Endothelial cell of umbilical vein (primary cell): Measurements from ENCODE around the gene ABHD11. TPM values are rescaled to one million over a fixed set of nuclear protein-coding genes. Genes with fewer than 3 reads are reported as not detected.

ENCODE experiments used
- BruUV-seq: library from RNA; stranded (reverse); fragments of 400-500 nt; replicated peaks from 2 replicates; lab custom pipeline; 2021; lab: Mats Ljungman, UMichigan
- CTCF ChIA-PET: fragments of 300-600, 350-600 bp; sonication (Branson Sonifier 250); formaldehyde crosslinking; loops from one replicate; lab custom pipeline; 2021; ENCODE audit warnings: antibody characterized with exemption, inconsistent platforms; lab: Charles Lee
- POLR2A ChIA-PET: fragments of 300-600, 350-600 bp; sonication (Branson Sonifier 250); formaldehyde crosslinking; loops from one replicate; lab custom pipeline; 2021; ENCODE audit warnings: antibody characterized with exemption, inconsistent platforms; lab: Charles Lee
- DNase-seq: peaks from one replicate; pipeline ENCODE4 v3.0.0-alpha.2; 2011; ENCODE audit warnings: low read depth, low spot score
- FAIRE-seq: peaks from 2 replicates; lab custom pipeline; 2011; peaks lifted over from hg19 to GRCh38; lab: Jason Lieb, UNC
- H2AFZ ChIP-seq: 2 replicates; pipeline ENCODE4 v1.6.0; 2012; ENCODE audit warnings: low read depth, low read length, control low read depth, inconsistent platforms
- H3K27ac ChIP-seq: 2 replicates; pipeline ENCODE4 v1.5.1; 2011; ENCODE audit warnings: low read depth, mild to moderate bottlenecking, control low read depth, low read length, moderate library complexity; ENCODE audit not compliant: insufficient read depth
- H3K27me3 ChIP-seq, 2 experiments: 2 replicates each; pipeline versions ENCODE4 v1.6.0 to v1.6.1; 2011; ENCODE audit warnings: low read length in 2 of 2, mixed read lengths in 1 of 2; ENCODE audit not compliant: control insufficient read depth in 2 of 2, insufficient read depth in 2 of 2
- H3K36me3 ChIP-seq, 2 experiments: 2 replicates in 1 of 2; 3 replicates in 1 of 2; pipeline ENCODE4 v1.5.1; 2011; ENCODE audit warnings: low read length in 2 of 2, mild to moderate bottlenecking in 1 of 2, moderate library complexity in 1 of 2; ENCODE audit not compliant: control insufficient read depth in 2 of 2, insufficient read depth in 2 of 2; ENCODE audit errors: extremely low read depth in 1 of 2
- H3K4me1 ChIP-seq: 3 replicates; pipeline ENCODE4 v1.5.1; 2011; ENCODE audit warnings: mild to moderate bottlenecking, low read length; ENCODE audit not compliant: control insufficient read depth, insufficient read depth; ENCODE audit errors: extremely low read depth
- H3K4me2 ChIP-seq: 2 replicates; pipeline ENCODE4 v1.6.1; 2011; ENCODE audit warnings: low read length, control low read depth, mixed read lengths; ENCODE audit not compliant: insufficient read depth
- H3K4me3 ChIP-seq, 3 experiments: fragments of 200-600 bp in 1 of 3; sonication (generic), shearing (Covaris generic) in 1 of 3; replicated peaks in 1 of 3; 2 replicates each; pipeline ENCODE4 v1.5.1; 2011 to 2016; ENCODE audit warnings: control low read depth in 3 of 3, low read length in 3 of 3, mild to moderate bottlenecking in 2 of 3, inconsistent platforms in 1 of 3, low read depth in 1 of 3, moderate library complexity in 1 of 3; ENCODE audit not compliant: insufficient read depth in 1 of 3
- H3K79me2 ChIP-seq: 2 replicates; pipeline ENCODE4 v1.6.0; 2012; ENCODE audit warnings: low read length, inconsistent platforms; ENCODE audit not compliant: control insufficient read depth, insufficient read depth
- H3K9ac ChIP-seq: replicated peaks from 2 replicates; pipeline ENCODE3; 2011; ENCODE audit warnings: low read length, control low read depth; ENCODE audit not compliant: insufficient read depth; ENCODE audit errors: extremely low read depth
- H3K9me1 ChIP-seq: replicated peaks from 3 replicates; pipeline ENCODE4 v1.6.0; 2011; ENCODE audit warnings: mild to moderate bottlenecking, low read length; ENCODE audit not compliant: control insufficient read depth, insufficient read depth; ENCODE audit errors: extremely low read depth
- H3K9me3 ChIP-seq: replicated peaks from 2 replicates; pipeline ENCODE4 v1.5.1; 2012; ENCODE audit warnings: low read length, inconsistent platforms; ENCODE audit not compliant: control insufficient read depth, insufficient read depth
- H4K20me1 ChIP-seq: replicated peaks from 2 replicates; pipeline ENCODE3; 2011; ENCODE audit warnings: mild to moderate bottlenecking, low read length; ENCODE audit not compliant: control insufficient read depth, insufficient read depth; ENCODE audit errors: extremely low read depth
- CTCF ChIP-seq, 2 donors: IDR thresholded peaks; 1 replicate in 1 of 2; 2 replicates in 1 of 2; pipeline ENCODE4 v1.5.1; 2011; ENCODE audit warnings: low read length in 2 of 2, mild to moderate bottlenecking in 2 of 2, moderate library complexity in 2 of 2, control low read depth in 1 of 2, inconsistent platforms in 1 of 2, low read depth in 1 of 2; ENCODE audit not compliant: insufficient read depth in 1 of 2; ENCODE audit errors: extremely low read depth in 1 of 2
- EZH2 ChIP-seq: IDR thresholded peaks from 2 replicates; pipeline ENCODE4 v1.6.1; 2012; ENCODE audit warnings: borderline replicate concordance, low read depth, mild to moderate bottlenecking, moderate library complexity, low read length, inconsistent platforms; ENCODE audit not compliant: severe bottlenecking
- FOS ChIP-seq: IDR thresholded peaks from 2 replicates; pipeline ENCODE4 v1.6.1; 2011; ENCODE audit warnings: mild to moderate bottlenecking, low read length, moderate library complexity, borderline replicate concordance; ENCODE audit not compliant: insufficient read depth
- GATA2 ChIP-seq: IDR thresholded peaks from 2 replicates; pipeline ENCODE4 v1.7.0; 2011; ENCODE audit warnings: low read depth, mild to moderate bottlenecking, moderate library complexity, mixed read lengths, low read length; ENCODE audit not compliant: insufficient read length, insufficient read depth
- JUN ChIP-seq: IDR thresholded peaks from 2 replicates; pipeline ENCODE4 v1.6.1; 2011; ENCODE audit warnings: borderline replicate concordance, low read depth; ENCODE audit not compliant: insufficient read length, insufficient read depth
- MAX ChIP-seq: IDR thresholded peaks from 2 replicates; pipeline ENCODE4 v1.6.1; 2011; ENCODE audit not compliant: insufficient read depth, insufficient read length
- MYC ChIP-seq: IDR thresholded peaks from one replicate; pipeline ENCODE4 v1.6.1; 2011; ENCODE audit warnings: mild to moderate bottlenecking, low read depth, low read length
- POLR2A ChIP-seq: IDR thresholded peaks from 2 replicates; pipeline ENCODE4 v1.6.1; 2012; ENCODE audit warnings: low read depth, mild to moderate bottlenecking, control low read depth, low read length
- POLR2AphosphoS5 ChIP-seq: IDR thresholded peaks from 2 replicates; pipeline ENCODE4 v1.6.1; 2012; ENCODE audit warnings: low read depth, mild to moderate bottlenecking, control low read depth, low read length, moderate library complexity; ENCODE audit not compliant: insufficient read depth
- dilution Hi-C: fragments of 300-500 bp; cut with MboI; formaldehyde crosslinking; loops from one replicate; pipeline ENCODE4 v1.15.0; 2019; ENCODE audit warnings: low sequenced_read_pairs; ENCODE audit not compliant: extremely low pct_ligation_motif_present
- intact Hi-C: fragments of 100-400 bp; cut with micrococcal nuclease; formaldehyde crosslinking; loops from one replicate; pipeline ENCODE4 v1.10.0; 2022
- polyA plus RNA-seq, 4 experiments: library from polyadenylated mRNA; depleted of rRNA in 3 of 4; stranded (reverse) in 3 of 4; unstranded in 1 of 4; fragments of >200 nt; gene quantifications; 2 replicates each; pipeline versions ENCODE4 v1.2.1 to v1.2.3, GENCODE V29; 2011 to 2012; ENCODE audit warnings: missing spikeins in 1 of 4
- total RNA-seq: library from RNA; stranded (reverse); gene quantifications from 2 replicates; pipeline ENCODE4 v1.2.3, GENCODE V29; 2021

ABHD11 gene
- total and polyA plus RNA-seq, 2 donors (not counting 3 experiments of a cell fraction or from before 2014, with no cell fraction given) = 13.3 to 18.4 TPM

GRCh38 chr7:73708961-73709549 lies 29.5 kb downstream of the ABHD11 start:
- CTCF ChIA-PET = no interaction called here
- no TSS peak for BruUV-seq
- no peaks in the 10 kb centered on the region for H4K20me1 ChIP-seq

More at GRCh38 chr7:73708961-73709549, 29.5 kb downstream of the ABHD11 start:
- peaks cover 52% of the 10 kb centered on the region for H3K79me2 ChIP-seq
- H3K9ac ChIP-seq = no peak overlapping the region
- no peak overlapping the region for H2AFZ ChIP-seq
- no peak overlapping the region for H3K4me3 ChIP-seq
- dilution Hi-C loops = no loop called here
- FAIRE-seq (no peak), DNase-seq (no peak)
- POLR2A ChIA-PET = interaction anchor here (0.7 kb wide), 1 partner anchor 133 kb away, joined by 3 read pairs; the partner anchor contains the start of gene METTL27
- H3K4me1 ChIP-seq = peaks cover 9% of the 10 kb centered on the region
- no peaks in the 10 kb centered on the region for H3K27me3 ChIP-seq
- no peaks in the 10 kb centered on the region for H3K9me3 ChIP-seq
- no peaks in the 10 kb centered on the region for H3K36me3 ChIP-seq
- H3K9me1 ChIP-seq = no peaks in the 10 kb centered on the region
- TF ChIP-seq CTCF (IDR thresholded peaks at IDR 0.05; ENCODE audit: extremely low read depth in 1 of 2, insufficient read depth in 1 of 2, low read depth in 1 of 2, low read length in 2 of 2) = no peak
- TF ChIP-seq POLR2AphosphoS5 = no peak
- TF ChIP-seq MAX = no peak
- TF ChIP-seq POLR2A = no peak
- no peak for TF ChIP-seq EZH2
- TF ChIP-seq MYC = no peak
- no peak for TF ChIP-seq GATA2
- TF ChIP-seq JUN = no peak
- no peak for TF ChIP-seq FOS
- H3K27ac ChIP-seq = no peak overlapping the region
- H3K4me2 ChIP-seq = no peak overlapping the region
- intact Hi-C loops = no loop called here
